Fibroblast of lung (primary cell): ENCODE results near the gene IMMP2L. TPM values are rescaled to one million over a fixed set of nuclear protein-coding genes. Genes with fewer than 3 reads are reported as not detected.

Source experiments
- DNase-seq, 2 donors: peaks; one replicate each; pipeline versions ENCODE4 v3.0.0 to v3.0.0-alpha.2; 2010; ENCODE audit warnings: low read depth in 2 of 2
- H2AFZ ChIP-seq: 2 replicates; pipeline ENCODE4 v1.5.1; 2012; ENCODE audit warnings: low read length, control low read depth, inconsistent platforms
- H3K27ac ChIP-seq: 2 replicates; pipeline ENCODE4 v1.5.1; 2011; ENCODE audit warnings: low read length, control low read depth; ENCODE audit not compliant: insufficient read depth
- H3K27me3 ChIP-seq: 2 replicates; pipeline ENCODE4 v1.5.1; 2011; ENCODE audit warnings: mild to moderate bottlenecking, low read length; ENCODE audit not compliant: control insufficient read depth, insufficient read depth
- H3K36me3 ChIP-seq: 2 replicates; pipeline ENCODE4 v1.5.1; 2011; ENCODE audit warnings: low read length; ENCODE audit not compliant: control insufficient read depth, insufficient read depth
- H3K4me1 ChIP-seq: 2 replicates; pipeline ENCODE4 v1.5.1; 2011; ENCODE audit warnings: low read length; ENCODE audit not compliant: control insufficient read depth, insufficient read depth; ENCODE audit errors: extremely low read depth
- H3K4me2 ChIP-seq: 2 replicates; pipeline ENCODE4 v1.5.1; 2011; ENCODE audit warnings: low read length, control low read depth; ENCODE audit not compliant: insufficient read depth; ENCODE audit errors: extremely low read depth
- H3K4me3 ChIP-seq, 4 experiments: fragments of 200-600 bp in 1 of 4; sonication (generic) in 1 of 4; replicated peaks in 1 of 4; 2 replicates each; pipeline ENCODE4 v1.5.1; 2011 to 2016; ENCODE audit warnings: low read length in 4 of 4, low read depth in 3 of 4, mild to moderate bottlenecking in 3 of 4, control low read depth in 2 of 4, inconsistent platforms in 1 of 4, mixed read lengths in 1 of 4; ENCODE audit not compliant: insufficient read depth in 1 of 4; ENCODE audit errors: control extremely low read depth in 1 of 4
- H3K79me2 ChIP-seq: 2 replicates; pipeline ENCODE4 v1.5.1; 2012; ENCODE audit warnings: mild to moderate bottlenecking, low read length, inconsistent platforms; ENCODE audit not compliant: control insufficient read depth, insufficient read depth
- H3K9ac ChIP-seq: 2 replicates; pipeline ENCODE4 v1.5.1; 2011; ENCODE audit warnings: mild to moderate bottlenecking, low read length, control low read depth; ENCODE audit not compliant: insufficient read depth
- H3K9me3 ChIP-seq: 2 replicates; pipeline ENCODE4 v1.5.1; 2012; ENCODE audit warnings: low read depth, low read length; ENCODE audit not compliant: control insufficient read depth, insufficient read depth
- H4K20me1 ChIP-seq: 2 replicates; pipeline ENCODE4 v1.5.1; 2011; ENCODE audit warnings: low read length; ENCODE audit not compliant: control insufficient read depth, insufficient read depth; ENCODE audit errors: extremely low read depth
- EZH2 ChIP-seq: IDR thresholded peaks from 2 replicates; pipeline ENCODE4 v1.5.1; 2012; ENCODE audit warnings: low read length, control low read depth, mild to moderate bottlenecking; ENCODE audit errors: missing control alignments
- polyA plus RNA-seq, 2 donors: library from polyadenylated mRNA; depleted of rRNA in 1 of 2; stranded (reverse) in 1 of 2; unstranded in 1 of 2; fragments of >200 nt; gene quantifications; 2 replicates each; pipeline ENCODE4 v1.2.1, GENCODE V29; 2011 to 2012; ENCODE audit warnings: missing spikeins in 1 of 2
- total RNA-seq: library from RNA; depleted of rRNA; stranded (reverse); fragments of >200 nt; gene quantifications from 2 replicates; pipeline ENCODE4 v1.2.1, GENCODE V29; 2014
- TF ChIP-seq, protein P1 (sequence below), 2 donors: IDR thresholded peaks in 1 of 2; conservative IDR thresholded peaks in 1 of 2; 1 replicate in 1 of 2; 2 replicates in 1 of 2; pipeline ENCODE4 v1.5.1; 2011 to 2012; ENCODE audit warnings: low read length in 2 of 2, control low read depth in 1 of 2, inconsistent platforms in 1 of 2, low read depth in 1 of 2, mild to moderate bottlenecking in 1 of 2

The IMMP2L gene
- total and polyA plus RNA-seq, 2 donors (not counting 1 experiment from before 2014, with no cell fraction given), result 6.9 to 14.4 TPM

DNA sequence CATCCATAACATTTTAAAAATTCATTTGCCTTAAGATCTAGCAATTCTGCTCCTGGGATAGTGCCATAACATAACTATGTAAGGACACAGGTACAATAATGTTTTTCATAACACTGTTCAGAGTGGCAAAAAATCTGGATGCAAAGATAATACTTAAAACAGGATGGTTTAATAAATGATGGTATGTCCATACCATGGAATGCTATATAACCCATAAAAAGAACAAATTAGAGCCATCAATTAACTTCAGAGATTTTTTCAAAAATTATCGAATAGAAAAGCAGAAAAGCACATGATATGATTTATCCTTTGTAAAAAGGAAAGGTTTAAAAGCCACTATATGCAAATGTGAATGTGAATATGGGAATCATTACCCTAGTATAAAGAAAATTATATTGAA, 664.8 kb downstream of the IMMP2L start:
- H2AFZ ChIP-seq, result no peak overlapping the region

DNA sequence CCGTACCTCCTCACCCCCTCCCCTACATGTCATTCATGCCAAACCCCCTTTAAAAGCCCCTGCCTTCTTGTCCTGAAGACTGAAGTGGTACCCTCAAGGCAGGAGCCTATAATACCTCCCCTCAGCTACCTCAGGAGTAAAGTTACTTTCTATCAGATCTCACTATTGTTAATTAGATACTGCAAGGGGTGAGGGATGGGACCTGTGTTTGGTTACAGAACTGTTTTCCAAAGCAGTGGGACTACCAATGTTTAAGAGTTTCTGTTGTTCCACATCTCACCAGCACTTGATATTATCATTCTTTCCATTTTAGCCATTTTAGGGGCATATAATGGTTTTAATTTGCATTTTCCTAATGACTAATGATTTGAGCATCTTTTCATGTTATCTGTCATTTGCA, 668.2 kb downstream of the IMMP2L start:
- no peak overlapping the region for H2AFZ ChIP-seq
- TF ChIP-seq EZH2, result no peak
- TF ChIP-seq, protein P1, sequence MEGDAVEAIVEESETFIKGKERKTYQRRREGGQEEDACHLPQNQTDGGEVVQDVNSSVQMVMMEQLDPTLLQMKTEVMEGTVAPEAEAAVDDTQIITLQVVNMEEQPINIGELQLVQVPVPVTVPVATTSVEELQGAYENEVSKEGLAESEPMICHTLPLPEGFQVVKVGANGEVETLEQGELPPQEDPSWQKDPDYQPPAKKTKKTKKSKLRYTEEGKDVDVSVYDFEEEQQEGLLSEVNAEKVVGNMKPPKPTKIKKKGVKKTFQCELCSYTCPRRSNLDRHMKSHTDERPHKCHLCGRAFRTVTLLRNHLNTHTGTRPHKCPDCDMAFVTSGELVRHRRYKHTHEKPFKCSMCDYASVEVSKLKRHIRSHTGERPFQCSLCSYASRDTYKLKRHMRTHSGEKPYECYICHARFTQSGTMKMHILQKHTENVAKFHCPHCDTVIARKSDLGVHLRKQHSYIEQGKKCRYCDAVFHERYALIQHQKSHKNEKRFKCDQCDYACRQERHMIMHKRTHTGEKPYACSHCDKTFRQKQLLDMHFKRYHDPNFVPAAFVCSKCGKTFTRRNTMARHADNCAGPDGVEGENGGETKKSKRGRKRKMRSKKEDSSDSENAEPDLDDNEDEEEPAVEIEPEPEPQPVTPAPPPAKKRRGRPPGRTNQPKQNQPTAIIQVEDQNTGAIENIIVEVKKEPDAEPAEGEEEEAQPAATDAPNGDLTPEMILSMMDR (conservative IDR thresholded peaks at IDR 0.05 in 1 of 2, IDR thresholded peaks at IDR 0.05 in 1 of 2; ENCODE audit: low read depth in 1 of 2, low read length in 2 of 2), result no peak

More for the DNA sequence above, 664.8 kb downstream of the IMMP2L start:
- Histone ChIP-seq H3K4me1 (no peaks in the 10 kb centered on the region), H3K9ac (no peak overlapping the region), H3K36me3 (no peaks in the 10 kb centered on the region), H3K79me2 (no peaks in the 10 kb centered on the region), H3K4me3 (no peak overlapping the region), H4K20me1 (no peaks in the 10 kb centered on the region), H3K27ac (no peak overlapping the region), H3K27me3 (no peaks in the 10 kb centered on the region), H3K4me2 (no peak overlapping the region), H3K9me3 (no peaks in the 10 kb centered on the region)
- no peak for DNase-seq
- no peak for TF ChIP-seq EZH2
- TF ChIP-seq, protein P1 (conservative IDR thresholded peaks at IDR 0.05 in 1 of 2, IDR thresholded peaks at IDR 0.05 in 1 of 2; ENCODE audit: low read depth in 1 of 2, low read length in 2 of 2), result no peak

DNA sequence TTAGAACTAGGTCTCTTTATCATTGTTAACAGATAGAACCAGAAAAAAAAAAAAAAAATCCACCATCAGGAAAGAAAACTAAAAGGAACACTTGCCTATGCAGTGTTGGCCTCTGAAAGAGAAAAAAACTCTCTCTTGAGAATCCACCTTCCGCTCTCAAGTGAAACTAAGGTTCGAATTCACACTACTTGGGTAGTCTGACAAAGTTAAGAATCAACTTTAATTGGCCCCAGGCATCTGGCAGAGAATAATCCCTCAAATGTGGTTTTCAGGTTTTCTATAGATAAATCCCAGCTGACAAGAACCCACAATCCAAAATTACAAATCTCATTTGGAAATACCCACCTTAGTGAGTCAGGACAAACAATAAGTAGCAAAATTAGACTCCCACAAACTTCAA, 671.1 kb downstream of the IMMP2L start:
- TF ChIP-seq EZH2, result no peak
- TF ChIP-seq, protein P1 (conservative IDR thresholded peaks at IDR 0.05 in 1 of 2, IDR thresholded peaks at IDR 0.05 in 1 of 2; ENCODE audit: low read depth in 1 of 2, low read length in 2 of 2), result no peak
- no peaks in the 10 kb centered on the region for H3K27me3 ChIP-seq
- no peaks in the 10 kb centered on the region for H4K20me1 ChIP-seq
- no peak for DNase-seq
- H2AFZ ChIP-seq, result no peak overlapping the region
- H3K79me2 ChIP-seq, result no peaks in the 10 kb centered on the region
- no peak overlapping the region for H3K4me3 ChIP-seq
- H3K9me3 ChIP-seq, result no peaks in the 10 kb centered on the region
- no peak overlapping the region for H3K27ac ChIP-seq
- H3K36me3 ChIP-seq, result no peaks in the 10 kb centered on the region
- H3K4me1 ChIP-seq, result no peaks in the 10 kb centered on the region
- H3K9ac ChIP-seq, result no peak overlapping the region
- H3K4me2 ChIP-seq, result no peak overlapping the region

More for the DNA sequence above, 668.2 kb downstream of the IMMP2L start:
- DNase-seq, result no peak
- H4K20me1 ChIP-seq, result no peaks in the 10 kb centered on the region
- H3K27ac ChIP-seq, result no peak overlapping the region
- no peak overlapping the region for H3K4me3 ChIP-seq
- H3K9ac ChIP-seq, result no peak overlapping the region
- no peaks in the 10 kb centered on the region for H3K79me2 ChIP-seq
- H3K4me2 ChIP-seq, result no peak overlapping the region
- no peaks in the 10 kb centered on the region for H3K9me3 ChIP-seq
- H3K27me3 ChIP-seq, result no peaks in the 10 kb centered on the region
- H3K4me1 ChIP-seq, result no peaks in the 10 kb centered on the region
- H3K36me3 ChIP-seq, result no peaks in the 10 kb centered on the region
